Tibial nerve (tissue), 3 donors: ENCODE measurements around the gene RSPO3.

Source experiments
- POLR2A ChIP-seq, 2 donors: fragments of 450-650 bp; IDR thresholded peaks; one replicate each; pipeline ENCODE4 v1.6.1; 2017; ENCODE audit warnings: antibody characterized with exemption in 2 of 2, mild to moderate bottlenecking in 2 of 2, moderate library complexity in 2 of 2
- TF ChIP-seq, protein P1 (sequence below), 5 experiments: fragments of 200-600 bp in 3 of 5; fragments of 450-650 bp in 2 of 5; sonication (generic) in 3 of 5; IDR thresholded peaks; one replicate each; pipeline ENCODE4 v1.5.1; 2016 to 2019; ENCODE audit warnings: antibody characterized with exemption in 5 of 5, mild to moderate bottlenecking in 3 of 5, moderate library complexity in 2 of 5

DNA sequence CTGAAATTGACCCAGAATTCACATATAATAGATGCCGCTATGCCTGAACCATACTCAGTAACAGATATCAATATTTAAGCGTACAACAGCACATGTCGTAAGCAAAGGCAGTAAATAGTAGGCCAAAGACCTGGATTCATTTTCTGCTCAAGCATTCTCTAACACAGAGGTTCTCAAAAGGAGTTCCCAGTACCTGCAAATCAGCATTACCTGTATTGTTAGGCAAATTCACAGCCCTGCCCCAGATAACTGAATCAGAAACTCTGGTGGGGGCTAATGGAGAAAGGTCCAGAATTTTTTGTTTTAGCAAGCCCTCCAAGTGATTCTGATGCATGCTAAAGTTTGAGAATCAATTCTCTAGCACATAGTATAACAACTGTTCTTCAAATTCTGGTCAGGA is 36.0 kb downstream of the RSPO3 start:
- TF ChIP-seq, protein P1, sequence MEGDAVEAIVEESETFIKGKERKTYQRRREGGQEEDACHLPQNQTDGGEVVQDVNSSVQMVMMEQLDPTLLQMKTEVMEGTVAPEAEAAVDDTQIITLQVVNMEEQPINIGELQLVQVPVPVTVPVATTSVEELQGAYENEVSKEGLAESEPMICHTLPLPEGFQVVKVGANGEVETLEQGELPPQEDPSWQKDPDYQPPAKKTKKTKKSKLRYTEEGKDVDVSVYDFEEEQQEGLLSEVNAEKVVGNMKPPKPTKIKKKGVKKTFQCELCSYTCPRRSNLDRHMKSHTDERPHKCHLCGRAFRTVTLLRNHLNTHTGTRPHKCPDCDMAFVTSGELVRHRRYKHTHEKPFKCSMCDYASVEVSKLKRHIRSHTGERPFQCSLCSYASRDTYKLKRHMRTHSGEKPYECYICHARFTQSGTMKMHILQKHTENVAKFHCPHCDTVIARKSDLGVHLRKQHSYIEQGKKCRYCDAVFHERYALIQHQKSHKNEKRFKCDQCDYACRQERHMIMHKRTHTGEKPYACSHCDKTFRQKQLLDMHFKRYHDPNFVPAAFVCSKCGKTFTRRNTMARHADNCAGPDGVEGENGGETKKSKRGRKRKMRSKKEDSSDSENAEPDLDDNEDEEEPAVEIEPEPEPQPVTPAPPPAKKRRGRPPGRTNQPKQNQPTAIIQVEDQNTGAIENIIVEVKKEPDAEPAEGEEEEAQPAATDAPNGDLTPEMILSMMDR (IDR thresholded peaks at IDR 0.05), result no peak
- TF ChIP-seq POLR2A (IDR thresholded peaks at IDR 0.05), result no peak
